GM19043 (cell line): ENCODE measurements around the gene UPK2.
"Not testable (repeated sequence)": the region's sequence is repeated elsewhere in the genome, so short reads cannot be mapped to it uniquely, and the experiment has no call there.

Experiments
- ATAC-seq: cut with Tn5 transposase; IDR thresholded peaks from one replicate; pipeline ENCODE4 v1.9.1; 2021; ENCODE audit warnings: low read depth; ENCODE audit not compliant: unreplicated experiment

UPK2 gene

DNA sequence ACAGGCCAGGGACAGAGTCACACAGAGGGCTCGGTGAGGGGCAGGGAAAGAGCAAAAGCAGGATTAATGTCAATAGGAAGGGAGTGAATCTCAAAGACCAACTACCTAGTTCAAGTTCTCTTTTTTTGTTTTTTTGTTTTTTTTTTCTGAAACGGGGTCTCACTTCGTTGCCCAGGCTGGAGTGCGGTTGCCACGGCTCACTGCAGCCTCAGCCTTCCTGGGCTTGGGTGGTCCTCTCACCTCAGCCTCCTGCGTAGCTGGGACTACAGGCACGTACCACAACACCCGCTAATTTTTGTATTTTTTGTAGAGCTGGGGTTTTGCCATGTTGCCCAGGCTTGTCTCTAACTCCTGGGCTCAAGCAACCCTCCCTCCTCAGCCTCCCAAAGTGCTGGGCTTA, 20.7 kb upstream of the UPK2 start:
- no peak for ATAC-seq

DNA sequence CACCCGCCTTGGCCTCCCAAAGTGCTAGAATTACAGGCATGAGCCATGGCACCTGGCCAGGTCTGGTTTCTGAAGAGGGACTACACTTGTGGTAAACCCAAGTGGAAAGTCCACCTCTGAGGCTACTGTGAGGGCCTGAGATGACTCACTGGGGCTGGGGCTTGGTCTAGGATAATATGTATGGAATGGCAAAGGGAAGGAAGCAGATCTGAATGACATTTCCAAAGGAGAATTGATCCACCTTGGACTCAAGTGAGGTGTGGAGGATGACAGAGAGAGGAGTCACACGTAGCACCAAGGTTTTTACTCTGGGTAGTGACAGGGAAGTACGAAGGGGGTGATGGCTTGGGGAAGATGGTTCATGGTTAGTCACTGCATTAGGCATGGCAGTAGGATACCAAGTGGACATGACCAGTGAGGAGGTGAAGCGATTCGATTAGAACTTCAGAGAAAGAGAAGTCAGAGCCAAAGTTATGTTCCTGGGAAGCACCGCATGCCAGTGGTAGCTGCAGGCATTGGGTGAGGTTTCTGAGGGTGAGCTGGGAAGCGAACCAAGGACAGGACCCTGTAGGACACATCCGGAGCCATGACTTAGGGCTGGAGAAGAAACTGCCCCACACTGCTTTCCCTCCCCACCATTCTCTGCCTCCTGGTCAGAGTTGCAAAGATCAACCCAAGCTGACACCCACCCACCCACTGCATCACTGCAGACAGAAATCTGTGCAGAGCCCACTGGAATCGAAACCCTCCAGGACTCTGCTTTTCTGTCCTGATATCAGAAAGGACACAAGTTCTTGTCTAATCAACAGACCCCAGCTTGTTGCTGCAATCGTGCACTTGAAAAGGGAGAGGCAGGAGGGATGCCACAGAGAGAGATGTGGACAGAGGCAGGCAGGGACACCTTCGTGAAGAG, 17.4 kb upstream of the UPK2 start:
- ATAC-seq: no peak

DNA sequence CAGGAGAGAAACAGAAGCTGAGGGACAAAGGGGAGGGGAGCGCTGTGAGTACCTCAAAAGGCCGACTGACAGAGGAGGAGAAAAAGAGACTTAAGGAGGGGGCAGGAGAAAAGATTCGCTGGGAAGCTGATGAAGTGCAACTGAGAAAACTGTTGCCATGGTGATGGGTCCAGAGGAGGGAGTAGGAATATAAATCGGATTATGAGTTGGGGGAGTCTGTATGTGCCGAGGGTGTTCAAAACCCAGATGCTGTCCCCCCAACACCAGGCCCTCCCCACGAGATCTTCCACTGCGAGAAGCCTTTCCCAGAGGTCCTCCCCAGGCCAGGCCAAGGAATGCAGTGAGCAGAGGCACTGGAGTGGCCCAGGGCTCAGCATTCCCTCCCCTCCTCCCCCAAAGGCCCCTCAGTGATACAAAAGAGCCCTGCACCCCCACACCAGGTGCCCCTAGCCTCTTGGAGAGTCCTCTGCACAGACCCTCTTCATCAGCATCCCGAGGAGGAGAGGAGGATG, 16.6 kb upstream of the UPK2 start:
- no peak for ATAC-seq

GRCh38 chr11:118939953-118940598, 16.0 kb upstream of the UPK2 start:
- ATAC-seq: no peak

- no peak for ATAC-seq
Observed at GRCh38 chr11:118947091-118947490, 9.0 kb upstream of the UPK2 start.

GRCh38 chr11:118948000-118948399, 8.1 kb upstream of the UPK2 start:
- ATAC-seq: no peak

- ATAC-seq: no peak
Observed at GRCh38 chr11:118953265-118953664, 2.8 kb upstream of the UPK2 start.

- not testable (repeated sequence) for ATAC-seq
Observed at GRCh38 chr11:118953976-118954375, 2.1 kb upstream of the UPK2 start.

- ATAC-seq: no peak
Observed at GRCh38 chr11:118956847-118957469, 860 bp downstream of the UPK2 start.

GRCh38 chr11:118957549-118957948, 1.5 kb downstream of the UPK2 start:
- ATAC-seq: no peak

DNA sequence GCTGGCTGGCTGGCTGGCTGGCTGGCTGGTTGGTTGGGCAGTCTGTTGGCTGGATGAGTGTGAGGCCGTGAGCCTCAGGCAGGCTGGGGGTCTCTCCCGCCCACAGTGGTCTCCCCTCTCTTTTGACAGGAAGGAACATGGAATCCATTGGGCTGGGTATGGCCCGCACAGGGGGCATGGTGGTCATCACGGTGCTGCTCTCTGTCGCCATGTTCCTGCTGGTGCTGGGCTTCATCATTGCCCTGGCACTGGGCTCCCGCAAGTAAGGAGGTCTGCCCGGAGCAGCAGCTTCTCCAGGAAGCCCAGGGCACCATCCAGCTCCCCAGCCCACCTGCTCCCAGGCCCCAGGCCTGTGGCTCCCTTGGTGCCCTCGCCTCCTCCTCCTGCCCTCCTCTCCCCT, 1.9 kb downstream of the UPK2 start:
- ATAC-seq: no peak

DNA sequence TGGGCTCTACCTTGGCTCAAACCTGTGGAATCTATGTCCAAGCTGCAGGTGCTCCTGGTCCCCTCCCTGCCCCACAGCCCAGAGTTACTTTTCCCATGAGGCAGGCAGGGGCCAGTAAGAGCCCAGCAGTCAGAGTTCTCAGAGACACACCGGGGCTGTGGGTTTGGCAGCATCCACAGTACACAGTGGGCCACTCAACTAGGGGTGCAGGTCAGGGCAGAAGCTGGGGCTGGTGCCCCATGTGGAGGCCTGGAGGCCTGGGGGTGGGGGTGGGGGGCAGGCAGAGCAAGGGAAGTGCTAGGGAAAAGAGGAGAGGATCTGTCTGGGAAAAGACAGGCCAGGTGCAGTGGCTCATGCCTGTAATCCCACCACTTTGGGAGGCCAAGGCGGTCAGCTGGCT, 2.5 kb downstream of the UPK2 start:
- ATAC-seq: no peak

DNA sequence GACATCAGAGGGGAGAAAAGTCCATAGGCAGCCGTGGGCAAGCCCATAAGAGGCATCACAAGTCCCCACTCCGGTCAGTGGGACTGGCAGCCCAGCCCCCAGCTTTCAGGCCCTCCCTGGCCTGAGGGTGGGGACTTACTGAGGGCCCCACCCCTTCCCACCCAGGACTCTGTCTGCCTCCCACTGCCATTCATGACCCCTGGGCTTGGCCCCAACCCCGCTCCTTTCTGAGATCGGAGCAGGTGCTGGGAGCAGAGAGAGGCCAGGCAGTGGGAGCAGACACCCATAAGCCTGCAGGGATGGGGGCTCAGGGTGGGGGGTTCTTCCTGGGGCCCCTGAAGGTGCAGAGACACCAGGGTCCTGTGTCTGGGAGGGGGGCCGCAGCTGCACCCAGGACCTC, 5.1 kb downstream of the UPK2 start:
- no peak for ATAC-seq

DNA sequence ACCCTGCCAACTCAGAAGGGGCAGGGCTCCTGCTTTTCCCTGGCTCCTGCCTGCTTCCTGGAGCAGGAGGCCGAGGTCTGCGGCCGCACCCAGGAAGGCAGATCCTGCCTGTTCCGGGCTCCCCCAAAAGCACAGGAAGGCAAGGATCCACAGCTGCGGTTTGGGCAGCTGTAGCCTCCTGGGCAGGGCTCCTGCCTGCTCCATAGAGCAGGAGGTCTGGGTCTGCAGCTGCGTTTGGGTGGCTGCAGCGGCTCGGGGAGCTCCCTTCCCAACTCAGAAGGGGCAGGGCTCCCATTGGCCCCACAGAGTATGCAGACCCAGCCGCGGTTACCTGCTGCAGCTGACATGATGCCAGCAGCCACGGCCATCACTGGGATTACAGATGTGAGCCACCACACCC, 5.5 kb downstream of the UPK2 start:
- no peak for ATAC-seq

DNA sequence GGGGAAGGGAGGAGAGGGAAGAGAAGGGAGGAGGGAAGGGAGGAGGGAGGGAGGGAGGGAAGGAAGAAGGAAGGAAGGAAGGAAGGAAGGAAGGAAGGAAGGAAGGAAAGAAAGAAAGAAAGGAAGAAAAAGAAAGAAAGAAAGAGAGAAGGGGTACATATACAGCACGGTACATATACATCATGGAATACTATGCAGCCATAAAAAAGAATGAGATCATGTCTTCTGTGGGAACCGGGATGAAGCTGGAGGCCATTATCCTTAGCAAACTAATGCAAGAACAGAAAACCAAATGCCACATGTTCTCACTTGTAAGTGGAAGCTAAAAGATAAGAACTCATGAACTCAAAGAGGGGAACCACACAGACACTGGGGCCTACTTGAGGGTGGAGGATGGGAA, 13.4 kb downstream of the UPK2 start:
- ATAC-seq: not testable (repeated sequence)

- no peak for ATAC-seq
Observed at GRCh38 chr11:118971646-118972045, 15.5 kb downstream of the UPK2 start, which contains the start of gene FOXR1. TSS of gene FOXR1 (plus strand) at chr11:118971761. CDS start at chr11:118971932, 171 bp downstream.

GRCh38 chr11:118973985-118974384, 17.9 kb downstream of the UPK2 start:
- no peak for ATAC-seq

- ATAC-seq: no peak
Observed at GRCh38 chr11:118975771-118976709, 19.9 kb downstream of the UPK2 start.

DNA sequence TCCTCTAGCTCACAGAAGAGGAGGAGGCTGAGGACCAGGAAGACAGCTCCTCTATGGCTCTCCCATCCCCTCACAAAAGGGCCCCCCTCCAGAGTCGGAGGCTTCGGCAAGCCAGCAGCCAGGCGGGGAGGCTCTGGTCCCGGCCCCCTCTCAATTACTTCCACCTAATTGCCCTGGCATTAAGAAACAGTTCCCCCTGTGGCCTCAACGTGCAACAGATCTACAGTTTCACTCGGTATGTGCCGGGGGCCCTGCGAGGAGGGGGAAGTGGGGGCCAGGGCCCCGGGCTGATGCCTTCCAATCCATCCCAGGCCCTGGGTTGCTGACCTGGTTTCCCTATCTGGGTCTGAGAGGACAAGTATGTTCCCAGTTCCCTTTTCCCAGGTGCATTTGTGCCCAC, 23.3 kb downstream of the UPK2 start:
- ATAC-seq: no peak

DNA sequence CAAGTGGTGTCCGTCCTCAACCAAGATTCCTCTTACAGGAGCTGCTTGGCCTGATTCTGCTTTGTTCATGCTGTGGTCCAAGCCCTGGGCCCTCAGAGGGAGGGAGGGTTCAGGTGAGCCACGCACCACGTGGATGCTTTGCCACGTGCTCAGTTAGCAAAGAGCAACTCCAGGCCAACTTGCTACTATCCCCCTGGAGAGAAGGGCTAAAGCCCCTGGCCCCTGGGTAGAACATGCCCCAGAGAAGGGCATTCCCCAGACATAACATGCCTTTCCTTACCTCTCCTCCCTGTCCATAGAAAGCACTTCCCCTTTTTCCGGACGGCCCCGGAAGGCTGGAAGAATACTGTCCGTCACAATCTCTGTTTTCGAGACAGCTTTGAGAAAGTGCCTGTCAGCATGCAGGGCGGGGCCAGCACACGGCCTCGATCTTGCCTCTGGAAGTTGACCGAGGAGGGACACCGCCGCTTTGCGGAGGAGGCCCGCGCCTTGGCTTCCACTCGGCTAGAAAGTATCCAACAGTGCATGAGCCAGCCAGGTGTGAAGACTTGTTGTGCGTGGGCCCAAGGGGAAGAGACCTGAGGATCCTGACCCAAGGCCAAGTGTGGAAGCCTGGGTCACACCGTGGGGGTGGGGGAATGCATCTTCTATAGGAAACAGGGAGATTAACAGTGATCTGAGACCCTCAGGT, 24.2 kb downstream of the UPK2 start:
- ATAC-seq: no peak
